NK-92 (cell line): Measurements from ENCODE around the gene SERPINB12.

Experiments
- DNase-seq: peaks from one replicate; lab custom pipeline; 2025; ENCODE audit not compliant: unreplicated experiment; lab: John Stamatoyannopoulos, UW

The SERPINB12 gene

GRCh38 chr18:63550068-63550467 lies 7.9 kb downstream of the SERPINB12 start:
- no peak for DNase-seq

- no peak for DNase-seq
These were observed 9.6 kb downstream of the SERPINB12 start for GRCh38 chr18:63551769-63552168.

- DNase-seq, result no peak
These were observed 10.4 kb downstream of the SERPINB12 start for GRCh38 chr18:63552581-63552980.

GRCh38 chr18:63553081-63553480 lies 10.9 kb downstream of the SERPINB12 start:
- no peak for DNase-seq

- DNase-seq, result no peak
These were observed 17.7 kb downstream of the SERPINB12 start for GRCh38 chr18:63559567-63560491.

GRCh38 chr18:63562284-63562683 lies 20.1 kb downstream of the SERPINB12 start:
- no peak for DNase-seq

GRCh38 chr18:63564021-63564420 lies 21.9 kb downstream of the SERPINB12 start:
- DNase-seq, result no peak

- DNase-seq, result no peak
These were observed 22.4 kb downstream of the SERPINB12 start for GRCh38 chr18:63564561-63564960.

GRCh38 chr18:63567276-63567675 lies 25.1 kb downstream of the SERPINB12 start:
- no peak for DNase-seq

GRCh38 chr18:63567825-63568224 lies 25.7 kb downstream of the SERPINB12 start:
- no peak for DNase-seq

GRCh38 chr18:63570721-63571120 lies 28.6 kb downstream of the SERPINB12 start:
- no peak for DNase-seq

- no peak for DNase-seq
These were observed 33.5 kb downstream of the SERPINB12 start for GRCh38 chr18:63575681-63576080.

GRCh38 chr18:63578357-63578958 lies 36.3 kb downstream of the SERPINB12 start:
- DNase-seq, result no peak

GRCh38 chr18:63579616-63580015 lies 37.4 kb downstream of the SERPINB12 start:
- DNase-seq, result no peak

- no peak for DNase-seq
These were observed 43.8 kb downstream of the SERPINB12 start for GRCh38 chr18:63585988-63586387.

- DNase-seq, result no peak
These were observed 44.3 kb downstream of the SERPINB12 start for GRCh38 chr18:63586431-63586830.

GRCh38 chr18:63586966-63587365 lies 44.8 kb downstream of the SERPINB12 start, which contains the start of gene SERPINB13:
SERPINB13 (plus strand) TSS chr18:63587343; CDS start chr18:63588668, 1,325 bp downstream.
- no peak for DNase-seq

- no peak for DNase-seq
These were observed 46.7 kb downstream of the SERPINB12 start for GRCh38 chr18:63588909-63589308.

- DNase-seq, result no peak
These were observed 48.2 kb downstream of the SERPINB12 start for GRCh38 chr18:63590373-63590772.

- DNase-seq, result no peak
These were observed 49.0 kb downstream of the SERPINB12 start for GRCh38 chr18:63590966-63591695.

GRCh38 chr18:63591725-63592124 lies 49.6 kb downstream of the SERPINB12 start:
- no peak for DNase-seq

GRCh38 chr18:63592471-63592870 lies 50.3 kb downstream of the SERPINB12 start:
- DNase-seq, result no peak
